HepG2 (cell line): Measurements from ENCODE around the gene RTEL1. TPM values are rescaled to one million over a fixed set of nuclear protein-coding genes. Genes with fewer than 3 reads are reported as not detected.

Experiments
- CHCHD3 ChIP-seq: sonication (generic); formaldehyde crosslinking; IDR thresholded peaks from 2 replicates; pipeline ENCODE4 v1.8.0; 2022; ENCODE audit warnings: mild to moderate bottlenecking, missing genetic modification reagents, moderate library complexity
- ELF1 ChIP-seq: sonication (generic); formaldehyde crosslinking; IDR thresholded peaks from 2 replicates; pipeline ENCODE4 v1.4.0; 2020; ENCODE audit warnings: missing genetic modification reagents
- HOXA3 ChIP-seq: sonication (generic); formaldehyde crosslinking; IDR thresholded peaks from 2 replicates; pipeline ENCODE4 v1.5.0; 2020; ENCODE audit warnings: missing genetic modification reagents
- NR1H2 ChIP-seq: sonication (generic); formaldehyde crosslinking; IDR thresholded peaks from 2 replicates; pipeline ENCODE4 v1.8.1; 2022; ENCODE audit warnings: low read depth, missing genetic modification reagents, borderline replicate concordance
- RBAK ChIP-seq: sonication (generic); formaldehyde crosslinking; IDR thresholded peaks from 2 replicates; pipeline ENCODE4 v1.5.1; 2020; ENCODE audit warnings: mild to moderate bottlenecking, missing genetic modification reagents
- RNF2 ChIP-seq: fragments of 450-650 bp; conservative IDR thresholded peaks from 2 replicates; pipeline ENCODE4 v1.6.1; 2016; ENCODE audit warnings: low read depth
- SRSF1 ChIP-seq: fragments of 200-400 bp; formaldehyde crosslinking; optimal IDR thresholded peaks from 2 replicates; pipeline ENCODE3; 2017; ENCODE audit warnings: mild to moderate bottlenecking, low read depth, low read length, moderate library complexity
- TGIF2 ChIP-seq: IDR thresholded peaks from 2 replicates; pipeline ENCODE4 v1.6.1; 2016; ENCODE audit warnings: control low read depth, missing compliant biosample characterization
- TOE1 ChIP-seq: sonication (generic); formaldehyde crosslinking; IDR thresholded peaks from 2 replicates; pipeline ENCODE4 v1.4.0; 2020; ENCODE audit warnings: mild to moderate bottlenecking, missing genetic modification reagents
- ZBTB21 ChIP-seq: sonication (generic); formaldehyde crosslinking; IDR thresholded peaks from 2 replicates; pipeline ENCODE4 v1.4.0; 2020; ENCODE audit warnings: missing genetic modification reagents
- ZBTB3 ChIP-seq: sonication (generic); formaldehyde crosslinking; IDR thresholded peaks from 2 replicates; pipeline ENCODE4 v1.4.0; 2020; ENCODE audit warnings: low read depth, mild to moderate bottlenecking, moderate library complexity, missing genetic modification reagents, borderline replicate concordance
- ZNF333 ChIP-seq: sonication (generic); formaldehyde crosslinking; IDR thresholded peaks from 2 replicates; pipeline ENCODE4 v1.4.0; 2020; ENCODE audit warnings: mild to moderate bottlenecking, missing genetic modification reagents, borderline replicate concordance
- ZSCAN12 ChIP-seq: sonication (generic); formaldehyde crosslinking; IDR thresholded peaks from 2 replicates; pipeline ENCODE4 v1.9.0; 2021; ENCODE audit warnings: mild to moderate bottlenecking, missing genetic modification reagents
- polyA plus RNA-seq, 8 experiments: library from polyadenylated mRNA; depleted of rRNA in 3 of 8; stranded (reverse) in 7 of 8; unstranded in 1 of 8; fragments of >200 nt; fragmentation: Illumina TruSeq in 4 of 8; extraction: Trizol in 4 of 8; gene quantifications; 2 replicates each; pipeline versions ENCODE4 v1.2.1 to v1.2.3, GENCODE V29; 2011 to 2016; ENCODE audit warnings: low read depth in 4 of 8, missing spikeins in 1 of 8, mixed read lengths in 1 of 8; ENCODE audit not compliant: insufficient read depth in 1 of 8
- total RNA-seq, 5 experiments: library from RNA; depleted of rRNA; stranded (reverse); fragments of >200 nt; fragmentation: Illumina TruSeq; extraction: Trizol; gene quantifications; 2 replicates each; pipeline ENCODE4 v1.2.3, GENCODE V29; 2016; ENCODE audit warnings: low read depth in 1 of 5
- TF ChIP-seq, protein P1 (sequence below): sonication (generic); formaldehyde crosslinking; IDR thresholded peaks from 2 replicates; pipeline ENCODE4 v1.9.0; 2021; ENCODE audit warnings: missing genetic modification reagents, borderline replicate concordance
- TF ChIP-seq, protein P2 (sequence below): sonication (generic); formaldehyde crosslinking; IDR thresholded peaks from 2 replicates; pipeline ENCODE4 v1.5.0; 2020; ENCODE audit warnings: mild to moderate bottlenecking, missing genetic modification reagents, borderline replicate concordance
- TF ChIP-seq, protein P3 (sequence below): IDR thresholded peaks from 2 replicates; pipeline ENCODE4 v1.6.1; 2016; ENCODE audit warnings: low read depth, control low read depth

The RTEL1 gene
- total and polyA plus RNA-seq, 2 of the 13 experiments (the other 11 are each of a cell fraction or from before 2014, with no cell fraction given): 21.8 to 36.4 TPM

DNA sequence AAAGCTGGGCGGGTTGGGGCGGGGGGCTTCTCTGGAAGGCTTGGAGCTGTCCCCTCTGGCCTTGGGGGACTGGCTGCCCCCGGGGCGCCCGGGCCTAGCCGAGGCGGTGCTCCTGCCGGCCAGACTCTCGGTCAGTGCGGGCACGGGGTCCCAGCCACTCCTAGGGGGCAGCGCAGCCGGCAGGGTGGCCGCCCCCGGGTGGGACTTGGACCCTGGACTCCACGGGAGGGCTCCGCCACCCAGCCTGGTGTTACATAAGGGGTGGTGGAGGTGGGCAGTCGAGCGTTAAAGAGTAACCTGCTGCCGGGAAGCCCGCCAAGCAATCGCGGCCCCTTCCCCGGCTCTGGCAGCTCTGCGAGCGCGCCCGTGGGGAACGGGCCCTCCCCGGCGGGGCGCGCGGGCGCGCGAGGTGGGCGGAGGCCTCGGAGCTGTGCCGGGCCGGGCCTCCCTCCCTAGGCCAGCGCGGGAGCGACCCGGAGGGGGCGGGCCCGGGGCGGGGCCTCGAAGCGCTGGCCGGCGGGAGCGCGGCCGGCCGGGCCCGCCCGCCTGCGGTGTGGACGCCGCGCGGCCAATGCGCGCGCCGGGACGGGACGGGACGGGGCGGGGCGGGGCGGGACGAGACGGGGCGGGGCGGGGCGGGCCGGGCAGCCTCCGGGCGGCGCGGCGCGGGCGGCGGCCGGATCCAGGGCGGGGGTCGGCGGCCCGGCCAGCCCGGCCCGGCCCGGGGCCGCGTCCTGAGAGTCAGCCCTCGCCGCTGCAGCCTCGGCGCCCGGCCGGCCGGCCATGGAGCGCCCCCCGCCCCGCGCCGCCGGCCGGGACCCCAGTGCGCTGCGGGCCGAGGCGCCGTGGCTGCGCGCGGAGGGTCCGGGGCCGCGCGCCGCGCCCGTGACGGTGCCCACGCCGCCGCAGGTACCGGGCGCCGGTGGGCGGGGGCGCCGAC is 81.3 kb downstream of the RTEL1 start, which contains the start of gene SLC2A4RG (continued):
- TF ChIP-seq ZSCAN12: no peak; the same call in 1 of the 2 replicates
- peak; percentile 55 for TF ChIP-seq ELF1 (CRISPR knock-in tag)
- TF ChIP-seq RBAK (CRISPR knock-in tag): no peak
- TF ChIP-seq NR1H2 (CRISPR knock-in tag): peak; percentile 66; the same call in 1 of the 2 replicates
- TF ChIP-seq SRSF1: peak; percentile 92
- TF ChIP-seq TGIF2 (CRISPR knock-in tag): 0 out of 2 replicates have a peak, but pooled peaks have one; percentile 34
- peak; percentile 26; the same call in 1 of the 2 replicates for TF ChIP-seq ZBTB3 (CRISPR knock-in tag)
- peak; percentile 53; the same call in 1 of the 2 replicates for TF ChIP-seq ZBTB21 (CRISPR knock-in tag)
- TF ChIP-seq, protein P1, sequence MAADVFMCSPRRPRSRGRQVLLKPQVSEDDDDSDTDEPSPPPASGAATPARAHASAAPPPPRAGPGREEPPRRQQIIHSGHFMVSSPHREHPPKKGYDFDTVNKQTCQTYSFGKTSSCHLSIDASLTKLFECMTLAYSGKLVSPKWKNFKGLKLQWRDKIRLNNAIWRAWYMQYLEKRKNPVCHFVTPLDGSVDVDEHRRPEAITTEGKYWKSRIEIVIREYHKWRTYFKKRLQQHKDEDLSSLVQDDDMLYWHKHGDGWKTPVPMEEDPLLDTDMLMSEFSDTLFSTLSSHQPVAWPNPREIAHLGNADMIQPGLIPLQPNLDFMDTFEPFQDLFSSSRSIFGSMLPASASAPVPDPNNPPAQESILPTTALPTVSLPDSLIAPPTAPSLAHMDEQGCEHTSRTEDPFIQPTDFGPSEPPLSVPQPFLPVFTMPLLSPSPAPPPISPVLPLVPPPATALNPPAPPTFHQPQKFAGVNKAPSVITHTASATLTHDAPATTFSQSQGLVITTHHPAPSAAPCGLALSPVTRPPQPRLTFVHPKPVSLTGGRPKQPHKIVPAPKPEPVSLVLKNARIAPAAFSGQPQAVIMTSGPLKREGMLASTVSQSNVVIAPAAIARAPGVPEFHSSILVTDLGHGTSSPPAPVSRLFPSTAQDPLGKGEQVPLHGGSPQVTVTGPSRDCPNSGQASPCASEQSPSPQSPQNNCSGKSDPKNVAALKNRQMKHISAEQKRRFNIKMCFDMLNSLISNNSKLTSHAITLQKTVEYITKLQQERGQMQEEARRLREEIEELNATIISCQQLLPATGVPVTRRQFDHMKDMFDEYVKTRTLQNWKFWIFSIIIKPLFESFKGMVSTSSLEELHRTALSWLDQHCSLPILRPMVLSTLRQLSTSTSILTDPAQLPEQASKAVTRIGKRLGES (CRISPR knock-in tag): peak; percentile 91
- TF ChIP-seq, protein P2, sequence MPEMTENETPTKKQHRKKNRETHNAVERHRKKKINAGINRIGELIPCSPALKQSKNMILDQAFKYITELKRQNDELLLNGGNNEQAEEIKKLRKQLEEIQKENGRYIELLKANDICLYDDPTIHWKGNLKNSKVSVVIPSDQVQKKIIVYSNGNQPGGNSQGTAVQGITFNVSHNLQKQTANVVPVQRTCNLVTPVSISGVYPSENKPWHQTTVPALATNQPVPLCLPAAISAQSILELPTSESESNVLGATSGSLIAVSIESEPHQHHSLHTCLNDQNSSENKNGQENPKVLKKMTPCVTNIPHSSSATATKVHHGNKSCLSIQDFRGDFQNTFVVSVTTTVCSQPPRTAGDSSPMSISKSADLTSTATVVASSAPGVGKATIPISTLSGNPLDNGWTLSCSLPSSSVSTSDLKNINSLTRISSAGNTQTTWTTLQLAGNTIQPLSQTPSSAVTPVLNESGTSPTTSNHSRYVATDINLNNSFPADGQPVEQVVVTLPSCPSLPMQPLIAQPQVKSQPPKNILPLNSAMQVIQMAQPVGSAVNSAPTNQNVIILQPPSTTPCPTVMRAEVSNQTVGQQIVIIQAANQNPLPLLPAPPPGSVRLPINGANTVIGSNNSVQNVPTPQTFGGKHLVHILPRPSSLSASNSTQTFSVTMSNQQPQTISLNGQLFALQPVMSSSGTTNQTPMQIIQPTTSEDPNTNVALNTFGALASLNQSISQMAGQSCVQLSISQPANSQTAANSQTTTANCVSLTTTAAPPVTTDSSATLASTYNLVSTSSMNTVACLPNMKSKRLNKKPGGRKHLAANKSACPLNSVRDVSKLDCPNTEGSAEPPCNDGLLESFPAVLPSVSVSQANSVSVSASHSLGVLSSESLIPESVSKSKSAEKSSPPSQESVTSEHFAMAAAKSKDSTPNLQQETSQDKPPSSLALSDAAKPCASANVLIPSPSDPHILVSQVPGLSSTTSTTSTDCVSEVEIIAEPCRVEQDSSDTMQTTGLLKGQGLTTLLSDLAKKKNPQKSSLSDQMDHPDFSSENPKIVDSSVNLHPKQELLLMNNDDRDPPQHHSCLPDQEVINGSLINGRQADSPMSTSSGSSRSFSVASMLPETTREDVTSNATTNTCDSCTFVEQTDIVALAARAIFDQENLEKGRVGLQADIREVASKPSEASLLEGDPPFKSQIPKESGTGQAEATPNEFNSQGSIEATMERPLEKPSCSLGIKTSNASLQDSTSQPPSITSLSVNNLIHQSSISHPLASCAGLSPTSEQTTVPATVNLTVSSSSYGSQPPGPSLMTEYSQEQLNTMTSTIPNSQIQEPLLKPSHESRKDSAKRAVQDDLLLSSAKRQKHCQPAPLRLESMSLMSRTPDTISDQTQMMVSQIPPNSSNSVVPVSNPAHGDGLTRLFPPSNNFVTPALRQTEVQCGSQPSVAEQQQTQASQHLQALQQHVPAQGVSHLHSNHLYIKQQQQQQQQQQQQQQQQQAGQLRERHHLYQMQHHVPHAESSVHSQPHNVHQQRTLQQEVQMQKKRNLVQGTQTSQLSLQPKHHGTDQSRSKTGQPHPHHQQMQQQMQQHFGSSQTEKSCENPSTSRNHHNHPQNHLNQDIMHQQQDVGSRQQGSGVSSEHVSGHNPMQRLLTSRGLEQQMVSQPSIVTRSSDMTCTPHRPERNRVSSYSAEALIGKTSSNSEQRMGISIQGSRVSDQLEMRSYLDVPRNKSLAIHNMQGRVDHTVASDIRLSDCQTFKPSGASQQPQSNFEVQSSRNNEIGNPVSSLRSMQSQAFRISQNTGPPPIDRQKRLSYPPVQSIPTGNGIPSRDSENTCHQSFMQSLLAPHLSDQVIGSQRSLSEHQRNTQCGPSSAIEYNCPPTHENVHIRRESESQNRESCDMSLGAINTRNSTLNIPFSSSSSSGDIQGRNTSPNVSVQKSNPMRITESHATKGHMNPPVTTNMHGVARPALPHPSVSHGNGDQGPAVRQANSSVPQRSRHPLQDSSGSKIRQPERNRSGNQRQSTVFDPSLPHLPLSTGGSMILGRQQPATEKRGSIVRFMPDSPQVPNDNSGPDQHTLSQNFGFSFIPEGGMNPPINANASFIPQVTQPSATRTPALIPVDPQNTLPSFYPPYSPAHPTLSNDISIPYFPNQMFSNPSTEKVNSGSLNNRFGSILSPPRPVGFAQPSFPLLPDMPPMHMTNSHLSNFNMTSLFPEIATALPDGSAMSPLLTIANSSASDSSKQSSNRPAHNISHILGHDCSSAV: no peak
- TF ChIP-seq RNF2: peak; percentile 63; the same call in 1 of the 2 replicates
- no peak; the same call in 1 of the 2 replicates for TF ChIP-seq ZNF333 (CRISPR knock-in tag)
- TF ChIP-seq CHCHD3 (CRISPR knock-in tag): peak; percentile 64; the same call in 1 of the 2 replicates
- TF ChIP-seq TOE1 (CRISPR knock-in tag): peak; percentile 49; the same call in 1 of the 2 replicates
- TF ChIP-seq, protein P3, sequence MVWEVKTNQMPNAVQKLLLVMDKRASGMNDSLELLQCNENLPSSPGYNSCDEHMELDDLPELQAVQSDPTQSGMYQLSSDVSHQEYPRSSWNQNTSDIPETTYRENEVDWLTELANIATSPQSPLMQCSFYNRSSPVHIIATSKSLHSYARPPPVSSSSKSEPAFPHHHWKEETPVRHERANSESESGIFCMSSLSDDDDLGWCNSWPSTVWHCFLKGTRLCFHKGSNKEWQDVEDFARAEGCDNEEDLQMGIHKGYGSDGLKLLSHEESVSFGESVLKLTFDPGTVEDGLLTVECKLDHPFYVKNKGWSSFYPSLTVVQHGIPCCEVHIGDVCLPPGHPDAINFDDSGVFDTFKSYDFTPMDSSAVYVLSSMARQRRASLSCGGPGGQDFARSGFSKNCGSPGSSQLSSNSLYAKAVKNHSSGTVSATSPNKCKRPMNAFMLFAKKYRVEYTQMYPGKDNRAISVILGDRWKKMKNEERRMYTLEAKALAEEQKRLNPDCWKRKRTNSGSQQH: peak; percentile 42; the same call in 1 of the 2 replicates
- peak; percentile 90 for TF ChIP-seq HOXA3 (CRISPR knock-in tag)
